H4 (cell line): ENCODE results near the gene GGNBP2. TPM values are rescaled to one million over a fixed set of nuclear protein-coding genes. Genes with fewer than 3 reads are reported as not detected.
"Not testable (repeated sequence)": the region's sequence is repeated elsewhere in the genome, so short reads cannot be mapped to it uniquely, and the experiment has no call there.

Experiments used
- DNase-seq: peaks from one replicate; pipeline ENCODE4 v3.0.0-alpha.2; 2015; ENCODE audit warnings: low spot score
- total RNA-seq: library from RNA; depleted of rRNA; stranded (reverse); fragments of >200 nt; shearing (Covaris generic); gene quantifications from 2 replicates; pipeline ENCODE4 v1.2.3, GENCODE V29; 2014; rRNA removed

The GGNBP2 gene
- total RNA-seq: 32.5 and 38.2 TPM in 2 replicates

GRCh38 chr17:36544307-36545076 lies at the start of gene GGNBP2:
TSS of gene GGNBP2 (plus strand) at chr17:36544919. CDS start at chr17:36545725, 806 bp downstream.
- peak; percentile 88 for DNase-seq

- DNase-seq: no peak
Measured at GRCh38 chr17:36495076-36495578, 49.6 kb upstream of the GGNBP2 start.

GRCh38 chr17:36496018-36496789 lies 48.5 kb upstream of the GGNBP2 start:
- DNase-seq: no peak

DNA sequence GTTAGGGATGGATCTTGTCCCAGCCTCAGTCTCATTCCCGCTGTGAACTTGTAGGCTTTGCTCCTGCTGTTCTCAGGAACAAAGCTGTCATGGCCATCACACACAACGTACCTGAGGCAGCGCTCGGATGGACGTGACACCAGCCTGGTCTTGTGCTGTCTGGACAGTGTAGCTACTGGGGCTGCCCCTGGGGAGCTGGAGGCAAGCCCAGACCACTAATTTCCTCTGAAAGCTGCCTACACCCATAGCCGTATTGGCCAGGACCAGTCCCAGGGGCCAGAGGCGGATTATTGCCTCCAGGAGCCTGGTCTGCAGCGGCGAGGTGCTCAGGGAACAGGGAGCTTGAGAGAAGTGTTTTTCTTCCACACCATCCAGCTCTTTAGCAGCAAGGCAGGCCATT lies 46.6 kb upstream of the GGNBP2 start:
- no peak for DNase-seq

DNA sequence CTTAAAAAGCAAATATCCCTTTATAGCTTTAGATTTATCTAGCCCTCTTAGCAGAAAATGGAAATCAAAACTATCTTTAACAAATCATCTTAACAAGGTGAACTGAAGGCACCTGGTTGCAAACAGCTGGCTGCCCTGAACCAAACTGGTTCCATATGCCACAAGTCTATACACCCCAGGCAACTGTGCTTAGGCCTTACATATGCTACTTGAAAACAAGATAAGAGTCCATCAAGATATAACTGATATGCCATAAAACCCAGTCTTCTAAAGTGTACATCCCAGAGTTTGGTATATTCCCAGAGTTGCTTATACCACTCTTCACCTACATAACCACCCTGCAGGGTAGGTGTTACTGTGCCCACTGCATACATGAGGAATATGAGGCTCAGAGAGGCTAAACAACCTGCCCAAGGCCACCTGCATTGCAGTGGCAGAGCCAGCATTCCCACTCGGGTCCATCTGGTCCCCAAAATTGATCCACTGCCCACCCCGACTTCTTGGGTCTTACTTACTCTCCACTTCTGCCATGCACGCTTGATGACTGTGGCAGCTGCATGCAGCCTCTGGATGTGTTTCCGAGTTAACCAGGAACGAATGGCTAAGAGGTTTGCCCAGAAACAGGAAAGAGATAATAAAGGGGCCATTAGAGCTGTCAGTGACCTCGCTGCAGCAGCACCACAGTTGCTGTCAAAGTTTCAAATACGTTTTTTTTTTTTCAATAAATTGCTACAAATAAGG lies 46.0 kb upstream of the GGNBP2 start:
- DNase-seq: no peak

DNA sequence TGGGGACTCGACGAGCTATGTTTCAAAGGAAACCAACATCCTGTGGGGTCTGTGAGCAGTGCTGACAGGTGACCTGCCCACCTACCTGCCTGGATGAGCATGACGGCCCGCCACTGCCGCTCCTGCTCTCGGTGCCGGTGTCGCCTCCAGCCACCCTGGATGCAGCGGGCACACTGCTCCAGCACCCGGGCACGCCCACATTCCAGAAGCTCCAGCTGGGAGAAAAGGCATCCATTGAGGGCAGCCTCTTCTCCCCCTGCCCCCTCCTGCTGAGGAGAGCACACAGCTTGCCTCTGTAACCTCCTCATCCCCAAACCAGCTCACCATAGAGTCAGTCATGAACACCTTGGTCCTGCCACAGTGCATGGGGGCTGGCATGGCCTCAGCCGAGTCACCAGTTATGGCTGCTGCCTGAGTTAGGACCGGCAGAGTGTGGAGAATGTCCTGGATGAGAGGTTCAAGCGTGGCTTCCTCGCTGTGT lies 43.9 kb upstream of the GGNBP2 start:
- no peak for DNase-seq

GRCh38 chr17:36501351-36501750 lies 43.4 kb upstream of the GGNBP2 start:
- DNase-seq: no peak

- DNase-seq: no peak
Measured at GRCh38 chr17:36501963-36502362, 42.8 kb upstream of the GGNBP2 start.

DNA sequence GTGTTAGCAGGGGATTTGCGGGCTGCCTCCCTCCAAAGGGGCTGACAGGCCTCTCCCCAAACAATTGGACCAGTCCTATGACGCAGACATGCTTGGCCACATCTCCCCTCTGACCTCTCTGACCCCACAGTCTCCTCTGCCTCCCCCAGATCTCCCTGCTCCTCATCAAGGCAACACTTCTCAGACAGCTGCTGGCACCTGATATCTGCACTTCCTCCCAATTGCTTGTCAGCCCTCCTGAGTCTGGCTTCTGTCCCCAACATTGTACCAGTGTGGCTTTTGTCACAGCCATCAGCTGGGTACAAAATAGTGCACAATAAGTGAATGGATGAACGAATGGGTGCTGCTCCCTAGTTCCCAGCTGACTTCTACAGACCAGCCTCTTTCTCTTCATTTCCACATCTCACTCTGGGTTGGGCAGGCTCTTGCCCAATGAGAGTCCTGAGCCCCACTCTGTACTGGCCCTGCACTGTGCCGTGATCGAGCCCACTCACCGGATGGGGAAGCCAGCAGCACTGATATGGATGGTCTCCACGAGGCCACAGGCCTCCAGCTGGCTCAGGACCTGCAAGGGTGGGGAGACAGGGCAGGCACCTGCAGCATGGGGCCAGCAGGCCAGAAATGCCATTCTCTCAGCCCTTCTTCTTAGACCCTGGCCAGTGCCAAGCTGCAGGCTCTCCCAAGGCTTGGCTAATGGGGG lies 41.1 kb upstream of the GGNBP2 start:
- no peak for DNase-seq

GRCh38 chr17:36504156-36504545 lies 40.6 kb upstream of the GGNBP2 start:
- DNase-seq: no peak

- no peak for DNase-seq
Measured at GRCh38 chr17:36505171-36505570, 39.5 kb upstream of the GGNBP2 start.

DNA sequence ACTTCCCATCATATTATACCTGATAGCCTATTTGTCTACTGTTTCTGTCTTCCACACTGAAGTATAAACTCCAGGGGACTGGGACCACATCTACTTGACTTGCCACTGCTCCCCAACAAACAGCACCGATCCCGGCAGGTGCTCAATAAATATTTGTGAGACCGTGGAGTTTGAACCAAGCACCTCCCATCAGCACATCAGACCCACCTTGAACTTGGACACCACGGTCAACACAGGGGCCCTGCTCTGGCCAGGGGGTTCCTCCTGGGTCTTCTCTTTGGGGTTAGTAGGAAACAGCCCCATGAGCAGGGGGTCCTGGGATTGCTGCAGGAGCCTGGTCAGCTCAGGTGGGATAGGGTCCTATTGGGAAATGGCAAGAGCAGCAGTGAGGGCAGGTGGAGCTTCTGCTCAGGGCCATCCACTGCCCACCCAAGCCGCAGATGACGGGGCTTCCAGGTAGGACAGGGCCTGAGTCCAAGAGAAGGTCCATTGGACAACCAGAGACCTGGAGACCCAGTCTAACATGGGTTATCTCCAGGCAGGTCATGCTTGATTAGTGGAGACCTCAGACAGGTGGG lies 38.4 kb upstream of the GGNBP2 start:
- DNase-seq: no peak

GRCh38 chr17:36506831-36507230 lies 37.9 kb upstream of the GGNBP2 start:
- no peak for DNase-seq

DNA sequence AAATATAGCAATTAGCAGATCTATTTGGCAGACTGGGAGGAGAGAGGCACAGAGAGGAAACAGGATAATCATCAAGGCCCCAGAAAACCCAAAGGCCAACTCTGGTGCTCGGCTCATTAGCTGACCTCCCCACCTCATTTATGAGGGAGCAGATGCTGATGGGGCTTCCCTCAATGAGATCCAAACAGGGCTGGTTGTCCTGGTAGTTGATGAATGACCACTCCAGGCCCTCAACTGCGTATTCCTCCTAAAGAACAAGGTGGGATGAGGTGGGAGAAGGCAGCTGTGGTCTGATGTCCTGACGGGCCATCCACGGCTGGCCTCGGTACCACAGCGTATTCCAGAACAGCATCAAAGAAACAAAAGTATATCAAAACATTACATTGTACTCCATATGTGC lies 37.5 kb upstream of the GGNBP2 start:
- DNase-seq: no peak

DNA sequence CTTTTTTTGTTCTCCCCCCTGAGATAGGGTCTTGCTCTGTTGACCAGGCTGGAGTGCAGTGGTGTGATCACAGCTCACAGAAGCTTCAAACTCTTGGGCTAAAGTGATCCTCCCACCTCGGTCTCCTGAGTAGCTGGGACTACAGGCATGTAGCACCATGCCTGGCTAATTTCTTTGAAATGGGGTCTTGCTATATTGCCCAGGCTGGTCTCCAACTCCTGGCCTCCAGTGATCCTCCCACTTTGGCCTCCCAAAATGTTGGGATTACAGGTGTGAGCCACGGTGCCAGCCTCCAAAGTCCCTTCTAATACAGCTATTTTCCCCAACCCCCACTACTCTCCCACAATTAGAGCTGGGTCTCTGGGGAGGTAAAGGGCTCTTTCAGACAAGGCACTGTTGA lies 36.3 kb upstream of the GGNBP2 start:
- not testable (repeated sequence) for DNase-seq

DNA sequence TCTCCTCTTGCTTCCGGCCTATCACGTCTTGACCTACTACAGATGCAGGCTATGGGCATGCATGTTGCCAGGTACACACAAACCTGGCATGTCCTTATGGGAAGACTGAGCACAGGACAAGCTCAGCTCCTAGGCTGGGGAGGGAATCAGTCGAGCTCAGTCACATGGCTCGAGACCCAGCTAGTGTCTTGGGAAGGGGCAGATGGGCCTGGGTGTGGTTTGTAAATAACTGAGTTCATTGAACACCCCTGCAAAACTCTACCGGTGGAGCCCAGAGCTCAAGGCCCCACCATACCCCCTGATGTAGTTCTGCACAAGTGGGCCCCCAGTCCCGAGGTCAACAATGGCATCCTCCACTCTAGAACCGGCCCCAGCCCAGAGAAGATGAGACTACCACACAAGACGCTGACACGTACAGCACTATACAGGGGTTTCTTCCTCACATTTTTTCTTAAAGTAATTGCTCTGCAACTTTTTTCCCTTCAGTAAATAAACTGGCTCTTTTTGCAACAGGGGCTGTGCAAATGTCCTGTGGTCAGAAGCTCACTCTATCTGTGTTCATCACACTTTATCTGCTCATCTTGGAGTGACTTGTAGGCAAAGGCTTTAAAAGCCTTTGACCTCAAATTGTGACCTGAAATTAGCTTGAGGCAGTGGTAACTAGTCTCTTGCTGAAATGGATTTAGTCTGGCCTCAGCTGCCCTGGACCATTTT lies 35.3 kb upstream of the GGNBP2 start:
- no peak for DNase-seq

- DNase-seq: no peak
Measured at GRCh38 chr17:36510636-36511035, 34.1 kb upstream of the GGNBP2 start.

DNA sequence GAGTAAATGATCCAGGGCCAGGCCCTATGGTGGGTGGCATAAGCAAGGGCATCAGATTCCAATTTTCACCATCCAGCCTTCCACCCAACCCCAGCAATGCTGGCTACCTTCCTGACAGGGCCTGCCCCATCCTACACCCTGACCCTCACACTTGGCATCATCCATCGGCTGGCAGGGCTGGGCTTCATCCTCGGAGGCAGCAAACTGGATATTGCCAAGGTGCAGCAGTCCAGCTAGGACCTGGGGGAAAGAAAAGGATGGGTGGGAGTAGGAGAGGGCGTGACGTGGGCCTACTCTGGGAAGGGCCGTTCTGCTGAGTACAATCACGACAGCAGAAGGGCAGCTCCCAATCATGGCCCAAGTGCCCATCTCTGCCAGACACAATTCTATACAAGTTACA lies 33.5 kb upstream of the GGNBP2 start:
- DNase-seq: no peak

DNA sequence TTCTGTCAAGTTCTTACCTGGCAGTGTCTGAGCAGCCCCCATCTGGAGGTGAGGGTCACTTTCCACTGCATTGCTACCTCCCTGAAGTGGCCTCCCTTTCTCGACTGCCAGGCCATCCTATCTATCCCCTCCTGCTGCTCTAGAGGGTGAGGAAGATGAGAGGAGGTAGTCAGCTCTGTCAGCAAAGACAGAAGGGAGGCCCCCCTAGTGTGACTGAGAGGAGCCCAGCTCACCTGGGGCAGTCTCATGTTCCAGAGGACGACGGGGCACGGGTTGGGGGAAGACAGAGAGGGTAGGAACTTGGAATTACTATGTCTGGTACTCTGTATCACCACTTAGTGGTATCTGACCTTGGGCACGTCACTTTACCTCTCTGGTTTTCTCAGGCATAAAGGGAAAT lies 32.1 kb upstream of the GGNBP2 start:
- no peak for DNase-seq

- no peak for DNase-seq
Measured at GRCh38 chr17:36514856-36515255, 29.9 kb upstream of the GGNBP2 start.
